ENCODE data around the gene RADIL. TPM values are rescaled to one million over a fixed set of nuclear protein-coding genes. Genes with fewer than 3 reads are reported as not detected.

The RADIL gene
- total and polyA plus RNA-seq, 11 donors, result 1.1 to 9.0 (median 3.4) TPM

- ATAC-seq (no peak), DNase-seq (no peak)
- Histone ChIP-seq H3K27me3 (no peaks in the 10 kb centered on the region), H3K9me3 (no peaks in the 10 kb centered on the region), H3K27ac (peak overlapping the region in 1 of 12 donors; percentile 94), H3K36me3 (peaks cover 0 to 85% (median 73%) of the 10 kb centered on the region in 9 donors), H3K4me1 (peaks cover 0 to 2% (median 0%) of the 10 kb centered on the region in 12 donors), H3K4me3 (no peak overlapping the region)
- WGBS, 4 donors, result 91 to 97% (median 96%) methylated on average over 20 to 21 of the region's 21 CpGs
- intact Hi-C loops (cut with DNase I), result no loop called here
- TF ChIP-seq CTCF (IDR thresholded peaks at IDR 0.05), result no peak
- no peak for TF ChIP-seq POLR2A (IDR thresholded peaks at IDR 0.05)
These were observed 119.7 kb downstream of the RADIL start for GRCh38 chr7:4763794-4764185.

GRCh38 chr7:4763091-4763793 is 120.3 kb downstream of the RADIL start:
- Histone ChIP-seq H3K4me3 (no peak overlapping the region), H3K9me3 (no peaks in the 10 kb centered on the region), H3K4me1 (no peaks in the 10 kb centered on the region), H3K36me3 (peaks cover 0 to 91% (median 79%) of the 10 kb centered on the region in 9 donors), H3K27ac (peak overlapping the region in 1 of 12 donors; percentile 94), H3K27me3 (no peaks in the 10 kb centered on the region)
- TF ChIP-seq CTCF (IDR thresholded peaks at IDR 0.05), result no peak
- no peak for TF ChIP-seq POLR2A (IDR thresholded peaks at IDR 0.05)
- no peak for DNase-seq
- intact Hi-C loops (cut with DNase I), result no loop called here
- no peak for ATAC-seq
- WGBS, 4 donors, result 93 to 97% (median 96%) methylated on average over 32 of the region's 32 CpGs

- Histone ChIP-seq H3K36me3 (peaks cover 0 to 98% (median 84%) of the 10 kb centered on the region in 9 donors), H3K9me3 (no peaks in the 10 kb centered on the region), H3K4me3 (no peak overlapping the region), H3K27ac (no peak overlapping the region), H3K27me3 (no peaks in the 10 kb centered on the region), H3K4me1 (no peaks in the 10 kb centered on the region)
- ATAC-seq (no peak), DNase-seq (no peak)
- WGBS, 4 donors, result 93 to 96% (median 94%) methylated on average over 45 to 54 of the region's 54 CpGs
- TF ChIP-seq POLR2A (IDR thresholded peaks at IDR 0.05) (no peak), CTCF (IDR thresholded peaks at IDR 0.05) (no peak)
- intact Hi-C loops (cut with DNase I), result no loop called here
These were observed 121.1 kb downstream of the RADIL start for GRCh38 chr7:4762121-4763055.

GRCh38 chr7:4760952-4761351 is 122.6 kb downstream of the RADIL start:
- TF ChIP-seq POLR2A (IDR thresholded peaks at IDR 0.05) (no peak), CTCF (IDR thresholded peaks at IDR 0.05) (no peak)
- Histone ChIP-seq H3K4me3 (no peak overlapping the region), H3K9me3 (no peaks in the 10 kb centered on the region), H3K27me3 (no peaks in the 10 kb centered on the region), H3K4me1 (no peaks in the 10 kb centered on the region), H3K27ac (no peak overlapping the region), H3K36me3 (peaks cover 0 to 100% (median 89%) of the 10 kb centered on the region in 9 donors)
- intact Hi-C loops (cut with DNase I), result no loop called here
- DNase-seq (no peak), ATAC-seq (no peak)
- WGBS, 4 donors, result 93 to 96% (median 95%) methylated on average over 26 of the region's 26 CpGs

All from heart left ventricle (tissue), 16 donors.